HepG2 (cell line): ENCODE data around the gene SVBP. TPM values are rescaled to one million over a fixed set of nuclear protein-coding genes. Genes with fewer than 3 reads are reported as not detected.

Experiments
- ARNT ChIP-seq: fragments of 450-650 bp; IDR thresholded peaks from 2 replicates; pipeline ENCODE4 v1.6.1; 2017
- ELF1 ChIP-seq: sonication (generic); formaldehyde crosslinking; IDR thresholded peaks from 2 replicates; pipeline ENCODE4 v1.4.0; 2020; ENCODE audit warnings: missing genetic modification reagents
- EP300 ChIP-seq, 3 experiments: sonication (generic) in 1 of 3; formaldehyde crosslinking in 1 of 3; IDR thresholded peaks; 2 replicates each; pipeline versions ENCODE4 v1.5.1 to v1.6.1; 2011 to 2020; ENCODE audit warnings: low read depth in 2 of 3, low read length in 2 of 3, borderline replicate concordance in 1 of 3, improper control_type of control experiment in 1 of 3, mild to moderate bottlenecking in 1 of 3, missing genetic modification reagents in 1 of 3, moderate library complexity in 1 of 3
- FOXK2 ChIP-seq: fragments of 450-650 bp; IDR thresholded peaks from 2 replicates; pipeline ENCODE4 v1.6.1; 2016
- FOXM1 ChIP-seq: sonication (generic); formaldehyde crosslinking; IDR thresholded peaks from 2 replicates; pipeline ENCODE4 v1.5.0; 2020; ENCODE audit warnings: missing genetic modification reagents
- IRF1 ChIP-seq: sonication (generic); formaldehyde crosslinking; IDR thresholded peaks from 2 replicates; pipeline ENCODE4 v1.4.0; 2020; ENCODE audit warnings: low read depth, mild to moderate bottlenecking, missing genetic modification reagents
- NFIC ChIP-seq: IDR thresholded peaks from 2 replicates; pipeline ENCODE4 v1.6.1; 2012; ENCODE audit warnings: mild to moderate bottlenecking, low read length, inconsistent platforms
- NKX3-1 ChIP-seq: sonication (generic); formaldehyde crosslinking; IDR thresholded peaks from 2 replicates; pipeline ENCODE4 v1.5.0; 2020; ENCODE audit warnings: missing genetic modification reagents
- SCMH1 ChIP-seq: sonication (generic); formaldehyde crosslinking; IDR thresholded peaks from 2 replicates; pipeline ENCODE4 v1.9.0; 2021; ENCODE audit warnings: missing genetic modification reagents, mild to moderate bottlenecking, borderline replicate concordance
- SMARCC2 ChIP-seq: fragments of 450-650 bp; IDR thresholded peaks from 2 replicates; pipeline ENCODE4 v1.6.1; 2017; ENCODE audit warnings: antibody characterized with exemption, mild to moderate bottlenecking
- SPEN ChIP-seq: sonication (generic); formaldehyde crosslinking; IDR thresholded peaks from 2 replicates; pipeline ENCODE4 v1.5.1; 2020; ENCODE audit warnings: low read depth, mild to moderate bottlenecking, missing genetic modification reagents
- THRA ChIP-seq: sonication (generic); formaldehyde crosslinking; IDR thresholded peaks from 2 replicates; pipeline ENCODE4 v1.4.0; 2020; ENCODE audit warnings: missing genetic modification reagents, borderline replicate concordance
- ZBTB34 ChIP-seq: sonication (generic); formaldehyde crosslinking; IDR thresholded peaks from 2 replicates; pipeline ENCODE4 v1.8.0; 2022; ENCODE audit warnings: mild to moderate bottlenecking, missing genetic modification reagents
- ZNF331 ChIP-seq: sonication (generic); formaldehyde crosslinking; IDR thresholded peaks from 2 replicates; pipeline ENCODE4 v1.4.0; 2020; ENCODE audit warnings: missing genetic modification reagents
- ZNF484 ChIP-seq: sonication (generic); formaldehyde crosslinking; IDR thresholded peaks from 2 replicates; pipeline ENCODE4 v1.5.1; 2020; ENCODE audit warnings: mild to moderate bottlenecking, low read depth, missing genetic modification reagents, borderline replicate concordance
- ZNF704 ChIP-seq: sonication (generic); formaldehyde crosslinking; IDR thresholded peaks from 2 replicates; pipeline ENCODE4 v1.8.1; 2023; ENCODE audit warnings: mild to moderate bottlenecking, inconsistent platforms, moderate library complexity, missing genetic modification reagents, borderline replicate concordance
- polyA plus RNA-seq, 8 experiments: library from polyadenylated mRNA; depleted of rRNA in 3 of 8; stranded (reverse) in 7 of 8; unstranded in 1 of 8; fragments of >200 nt; fragmentation: Illumina TruSeq in 4 of 8; extraction: Trizol in 4 of 8; gene quantifications; 2 replicates each; pipeline versions ENCODE4 v1.2.1 to v1.2.3, GENCODE V29; 2011 to 2016; ENCODE audit warnings: low read depth in 4 of 8, missing spikeins in 1 of 8, mixed read lengths in 1 of 8; ENCODE audit not compliant: insufficient read depth in 1 of 8
- total RNA-seq, 5 experiments: library from RNA; depleted of rRNA; stranded (reverse); fragments of >200 nt; fragmentation: Illumina TruSeq; extraction: Trizol; gene quantifications; 2 replicates each; pipeline ENCODE4 v1.2.3, GENCODE V29; 2016; ENCODE audit warnings: low read depth in 1 of 5
- TF ChIP-seq, protein P1 (sequence below): IDR thresholded peaks from 2 replicates; pipeline ENCODE4 v1.6.1; 2012; ENCODE audit warnings: low read depth, low read length, improper control_type of control experiment
- TF ChIP-seq, protein P2 (sequence below): sonication (generic); formaldehyde crosslinking; IDR thresholded peaks from 2 replicates; pipeline ENCODE4 v1.4.0; 2020; ENCODE audit warnings: missing genetic modification reagents, low read depth, mild to moderate bottlenecking, borderline replicate concordance
- TF ChIP-seq, protein P3 (sequence below): sonication (generic); formaldehyde crosslinking; IDR thresholded peaks from 2 replicates; pipeline ENCODE4 v1.5.0; 2020; ENCODE audit warnings: missing genetic modification reagents

SVBP gene
- total and polyA plus RNA-seq, 2 of the 13 experiments (the other 11 are each of a cell fraction or from before 2014, with no cell fraction given) = 28.8 to 48.2 TPM

DNA sequence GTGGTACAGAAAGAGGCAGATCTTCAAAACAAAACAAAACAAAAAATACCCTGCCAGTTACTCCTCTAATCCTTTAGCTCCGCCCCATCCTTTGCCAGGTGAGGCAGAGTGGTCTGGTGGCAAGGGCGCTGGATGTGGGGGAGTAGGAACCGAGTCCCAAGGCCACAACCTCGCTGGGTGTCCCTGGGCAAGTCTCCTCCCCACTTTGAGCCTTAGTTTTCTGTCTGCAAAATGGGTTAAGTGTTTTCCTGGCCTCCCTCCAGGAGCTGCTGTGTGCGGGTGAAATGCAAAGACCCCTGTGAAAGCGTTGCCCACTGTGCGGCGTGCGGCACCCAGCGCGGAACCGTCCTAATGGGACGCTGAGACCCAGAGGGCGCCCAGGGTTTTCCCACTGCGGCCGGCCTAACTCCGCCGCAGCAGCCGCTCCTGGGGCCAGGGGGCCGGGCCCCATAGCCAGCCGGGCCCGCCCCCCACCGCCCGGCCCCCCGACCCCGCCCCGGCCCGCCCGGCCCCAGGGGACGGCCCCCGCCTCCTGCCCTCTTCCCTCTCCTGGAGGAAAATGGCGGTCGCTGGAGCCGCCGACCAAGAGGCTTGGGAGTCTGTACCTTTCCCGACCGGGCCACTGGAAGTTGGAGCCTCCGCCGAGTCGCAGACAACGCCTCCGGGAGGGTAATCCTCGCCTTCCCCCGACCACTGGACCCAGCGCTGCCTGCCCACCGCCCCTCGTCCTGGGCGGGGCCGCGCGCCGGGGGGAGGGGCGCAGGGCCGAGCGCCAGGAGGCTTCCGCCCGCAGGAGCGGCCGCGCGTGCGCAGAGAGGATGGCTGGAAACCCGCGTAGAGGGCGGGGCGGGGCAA is at the start of gene SVBP, which contains the start of gene ERMAP (continued):
- TF ChIP-seq, protein P1, sequence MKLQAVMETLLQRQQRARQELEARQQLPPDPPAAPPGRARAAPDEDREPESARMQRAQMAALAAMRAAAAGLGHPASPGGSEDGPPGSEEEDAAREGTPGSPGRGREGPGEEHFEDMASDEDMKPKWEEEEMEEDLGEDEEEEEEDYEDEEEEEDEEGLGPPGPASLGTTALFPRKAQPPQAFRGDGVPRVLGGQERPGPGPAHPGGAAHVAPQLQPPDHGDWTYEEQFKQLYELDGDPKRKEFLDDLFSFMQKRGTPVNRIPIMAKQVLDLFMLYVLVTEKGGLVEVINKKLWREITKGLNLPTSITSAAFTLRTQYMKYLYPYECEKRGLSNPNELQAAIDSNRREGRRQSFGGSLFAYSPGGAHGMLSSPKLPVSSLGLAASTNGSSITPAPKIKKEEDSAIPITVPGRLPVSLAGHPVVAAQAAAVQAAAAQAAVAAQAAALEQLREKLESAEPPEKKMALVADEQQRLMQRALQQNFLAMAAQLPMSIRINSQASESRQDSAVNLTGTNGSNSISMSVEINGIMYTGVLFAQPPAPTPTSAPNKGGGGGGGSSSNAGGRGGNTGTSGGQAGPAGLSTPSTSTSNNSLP = no peak
- TF ChIP-seq EP300 (IDR thresholded peaks at IDR 0.05; ENCODE audit: low read depth in 2 of 2, low read length in 2 of 2) (no peak), EP300 (CRISPR knock-in tag; IDR thresholded peaks at IDR 0.05; ENCODE audit: borderline replicate concordance) (no peak), FOXK2 (no peak), ZNF704 (no peak), NFIC (no peak), SMARCC2 (no peak), IRF1 (CRISPR knock-in tag) (no peak), NKX3-1 (CRISPR knock-in tag) (no peak), THRA (CRISPR knock-in tag) (no peak; the same call in 1 of the 2 replicates), ZBTB34 (CRISPR knock-in tag) (no peak), SCMH1 (CRISPR knock-in tag) (no peak), ELF1 (no peak), ARNT (no peak), SPEN (no peak), FOXM1 (CRISPR knock-in tag) (no peak), ZNF331 (0 out of 2 replicates have a peak, but pooled peaks have one; percentile 5), ZNF484 (no peak)
- TF ChIP-seq, protein P2, sequence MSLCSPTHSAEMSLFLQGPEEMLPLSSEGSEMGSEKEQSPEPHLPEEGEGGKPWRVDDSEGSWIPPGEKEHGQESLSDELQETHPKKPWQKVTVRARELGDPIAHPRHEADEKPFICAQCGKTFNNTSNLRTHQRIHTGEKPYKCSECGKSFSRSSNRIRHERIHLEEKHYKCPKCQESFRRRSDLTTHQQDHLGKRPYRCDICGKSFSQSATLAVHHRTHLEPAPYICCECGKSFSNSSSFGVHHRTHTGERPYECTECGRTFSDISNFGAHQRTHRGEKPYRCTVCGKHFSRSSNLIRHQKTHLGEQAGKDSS (CRISPR knock-in tag) = peak; percentile 55; the same call in 1 of the 2 replicates
- TF ChIP-seq, protein P3, sequence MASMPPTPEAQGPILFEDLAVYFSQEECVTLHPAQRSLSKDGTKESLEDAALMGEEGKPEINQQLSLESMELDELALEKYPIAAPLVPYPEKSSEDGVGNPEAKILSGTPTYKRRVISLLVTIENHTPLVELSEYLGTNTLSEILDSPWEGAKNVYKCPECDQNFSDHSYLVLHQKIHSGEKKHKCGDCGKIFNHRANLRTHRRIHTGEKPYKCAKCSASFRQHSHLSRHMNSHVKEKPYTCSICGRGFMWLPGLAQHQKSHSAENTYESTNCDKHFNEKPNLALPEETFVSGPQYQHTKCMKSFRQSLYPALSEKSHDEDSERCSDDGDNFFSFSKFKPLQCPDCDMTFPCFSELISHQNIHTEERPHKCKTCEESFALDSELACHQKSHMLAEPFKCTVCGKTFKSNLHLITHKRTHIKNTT (CRISPR knock-in tag) = no peak
